Spleen (tissue), 11 donors: ENCODE data around the gene ASPG. TPM values are rescaled to one million over a fixed set of nuclear protein-coding genes. Genes with fewer than 3 reads are reported as not detected.

Experiments used
- DNase-seq: peaks from one replicate; pipeline ENCODE4 v3.0.0-alpha.2; 2020
- H3K27ac ChIP-seq, 8 donors: fragments of 200-600 bp; sonication (generic) in 7 of 8; 1 replicate in 4 of 8; 2 replicates in 4 of 8; pipeline versions ENCODE4 v1.5.0 to v1.8.0; 2016 to 2021; ENCODE audit warnings: inconsistent platforms in 4 of 8, mild to moderate bottlenecking in 4 of 8, moderate library complexity in 1 of 8
- H3K27me3 ChIP-seq, 7 donors: fragments of 200-600 bp; sonication (generic) in 6 of 7; replicated peaks in 1 of 7; 1 replicate in 4 of 7; 2 replicates in 3 of 7; pipeline versions ENCODE4 v1.5.0 to v1.8.0; 2016 to 2021; ENCODE audit warnings: inconsistent platforms in 3 of 7, mild to moderate bottlenecking in 1 of 7
- H3K36me3 ChIP-seq, 6 donors: fragments of 200-600 bp; sonication (generic) in 5 of 6; 1 replicate in 4 of 6; 2 replicates in 2 of 6; pipeline versions ENCODE4 v1.5.0 to v1.8.0; 2016 to 2021; ENCODE audit warnings: inconsistent platforms in 2 of 6
- H3K4me1 ChIP-seq, 6 donors: fragments of 200-600 bp; sonication (generic) in 5 of 6; 1 replicate in 3 of 6; 2 replicates in 3 of 6; pipeline versions ENCODE4 v1.5.0 to v1.8.0; 2016 to 2021; ENCODE audit warnings: inconsistent platforms in 3 of 6
- H3K4me3 ChIP-seq, 8 donors: fragments of 200-600 bp; sonication (generic) in 7 of 8; 1 replicate in 4 of 8; 2 replicates in 4 of 8; pipeline versions ENCODE4 v1.5.0 to v1.8.0; 2016 to 2021; ENCODE audit warnings: inconsistent platforms in 4 of 8, mild to moderate bottlenecking in 4 of 8, moderate library complexity in 2 of 8
- H3K9me3 ChIP-seq, 8 donors: fragments of 200-600 bp; sonication (generic) in 7 of 8; 1 replicate in 4 of 8; 2 replicates in 4 of 8; pipeline versions ENCODE4 v1.5.0 to v1.8.0; 2016 to 2021; ENCODE audit warnings: inconsistent platforms in 4 of 8
- POLR2A ChIP-seq, 3 donors: fragments of 450-650 bp; IDR thresholded peaks; one replicate each; pipeline ENCODE4 v1.5.1; 2017; ENCODE audit warnings: antibody characterized with exemption in 3 of 3, mild to moderate bottlenecking in 1 of 3
- POLR2AphosphoS5 ChIP-seq, 3 donors: sonication (generic); formaldehyde crosslinking; IDR thresholded peaks; one replicate each; pipeline ENCODE4 v1.5.1; 2017; ENCODE audit warnings: antibody characterized with exemption in 3 of 3
- WGBS, 5 donors: extraction: QIAGEN DNeasy Blood & Tissue Kit in 3 of 5; methylation state at CpG; one replicate each; pipeline versions ENCODE4 v1.1.5 to v1.1.7; 2013 to 2018; 5-methylcytosine and 5-hydroxymethylcytosine counted together
- intact Hi-C: fragments of 100-400 bp; cut with DNase I; formaldehyde crosslinking; loops from one replicate; pipeline ENCODE4 v1.15.0; 2023; ENCODE audit warnings: low total_unique reads
- polyA plus RNA-seq, 3 donors: library from polyadenylated mRNA; stranded (reverse); fragments of 200-250 nt; gene quantifications; one replicate each; pipeline ENCODE4 v1.2.1, GENCODE V29; 2013
- total RNA-seq, 7 donors: library from RNA; depleted of rRNA in 3 of 7; stranded (reverse); fragments of >200 nt in 3 of 7; fragmentation: NEBNext Ultra II Directional in 4 of 7; extraction: Animal tissue kit (Norgen Biotek cat#: 25700) in 4 of 7; gene quantifications; one replicate each; pipeline versions ENCODE4 v1.1.0 to v1.2.1, GENCODE V29; 2016 to 2021
- TF ChIP-seq, protein P1 (sequence below), 11 experiments: fragments of 200-600 bp in 7 of 11; fragments of 450-650 bp in 4 of 11; sonication (generic) in 4 of 11; IDR thresholded peaks in 8 of 11; conservative IDR thresholded peaks in 3 of 11; 1 replicate in 7 of 11; 2 replicates in 4 of 11; pipeline versions ENCODE4 v1.4.0 to v1.8.0; 2016 to 2021; ENCODE audit warnings: antibody characterized with exemption in 11 of 11, inconsistent platforms in 4 of 11, mild to moderate bottlenecking in 1 of 11
- donor health status: healthy with polysubstance abuse.
- donor health status: DM: no; HTN: no; CAD: no; lungs with moderate emphysema.
- donor health status: DM: no; HTN: no; CAD: no.
- donor health status: Bipolar disorder and iron deficiency.
- donor health status: healthy.
- donor health status: DM: no; HTN: no; CAD: no.
- donor health status: DM: yes; HTN: yes; CAD: no.

The ASPG gene
- total and polyA plus RNA-seq, 10 donors, result 0.05 to 0.67 (median 0.26) TPM; not detected in 3

DNA sequence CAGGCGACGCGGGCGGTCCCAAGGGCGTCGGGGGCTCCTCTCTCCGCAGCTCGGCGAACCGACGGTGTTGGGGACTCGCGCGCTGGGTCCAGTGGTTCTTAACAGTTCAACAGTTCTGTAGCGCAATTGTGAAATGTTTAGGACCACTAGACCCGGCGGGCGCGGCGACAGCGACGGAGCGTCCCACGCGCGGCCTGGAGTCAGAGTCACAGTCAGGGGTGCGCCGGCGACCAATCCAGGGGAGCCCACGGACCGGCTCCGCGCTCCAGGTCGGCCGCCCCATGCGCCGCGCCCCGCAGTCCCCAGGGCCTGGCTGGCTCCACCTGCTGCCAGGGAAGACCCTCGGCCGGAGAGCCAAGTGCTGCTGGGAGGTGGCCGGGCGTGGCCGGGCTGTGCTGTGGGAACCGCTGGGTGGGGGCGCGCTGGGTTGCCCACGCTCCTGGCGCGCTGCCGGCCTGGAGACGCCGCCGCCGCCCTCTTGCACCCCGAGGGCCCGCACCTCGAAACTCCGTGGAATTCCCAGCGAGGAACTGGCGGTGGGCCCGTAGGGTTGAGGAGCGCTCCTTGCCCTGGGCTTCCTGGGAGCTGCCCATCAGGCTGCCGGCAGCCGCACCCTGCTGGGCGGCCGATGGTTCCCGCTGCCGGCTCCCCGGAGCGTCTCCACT is 32.0 kb downstream of the ASPG start:
- H3K27me3 ChIP-seq, result peaks cover 0 to 90% (median 56%) of the 10 kb centered on the region in 7 donors
- peak; percentile 63 for DNase-seq
- H3K4me1 ChIP-seq, result peaks cover 5 to 24% (median 19%) of the 10 kb centered on the region in 6 donors
- no peak overlapping the region for H3K27ac ChIP-seq
- H3K36me3 ChIP-seq, result no peaks in the 10 kb centered on the region
- H3K4me3 ChIP-seq, result peak overlapping the region in 7 of 8 donors; percentile 33 to 69 (median 48)
- H3K9me3 ChIP-seq, result no peaks in the 10 kb centered on the region
- WGBS, 5 donors, result 9 to 21% (median 10%) methylated on average over 15 to 71 of the region's 71 CpGs
- intact Hi-C loops, result no loop called here
- TF ChIP-seq, protein P1, sequence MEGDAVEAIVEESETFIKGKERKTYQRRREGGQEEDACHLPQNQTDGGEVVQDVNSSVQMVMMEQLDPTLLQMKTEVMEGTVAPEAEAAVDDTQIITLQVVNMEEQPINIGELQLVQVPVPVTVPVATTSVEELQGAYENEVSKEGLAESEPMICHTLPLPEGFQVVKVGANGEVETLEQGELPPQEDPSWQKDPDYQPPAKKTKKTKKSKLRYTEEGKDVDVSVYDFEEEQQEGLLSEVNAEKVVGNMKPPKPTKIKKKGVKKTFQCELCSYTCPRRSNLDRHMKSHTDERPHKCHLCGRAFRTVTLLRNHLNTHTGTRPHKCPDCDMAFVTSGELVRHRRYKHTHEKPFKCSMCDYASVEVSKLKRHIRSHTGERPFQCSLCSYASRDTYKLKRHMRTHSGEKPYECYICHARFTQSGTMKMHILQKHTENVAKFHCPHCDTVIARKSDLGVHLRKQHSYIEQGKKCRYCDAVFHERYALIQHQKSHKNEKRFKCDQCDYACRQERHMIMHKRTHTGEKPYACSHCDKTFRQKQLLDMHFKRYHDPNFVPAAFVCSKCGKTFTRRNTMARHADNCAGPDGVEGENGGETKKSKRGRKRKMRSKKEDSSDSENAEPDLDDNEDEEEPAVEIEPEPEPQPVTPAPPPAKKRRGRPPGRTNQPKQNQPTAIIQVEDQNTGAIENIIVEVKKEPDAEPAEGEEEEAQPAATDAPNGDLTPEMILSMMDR (IDR thresholded peaks at IDR 0.05 in 8 of 11, conservative IDR thresholded peaks at IDR 0.05 in 3 of 11), result no peak
- TF ChIP-seq POLR2AphosphoS5 (IDR thresholded peaks at IDR 0.05), result no peak
- no peak for TF ChIP-seq POLR2A (IDR thresholded peaks at IDR 0.05)

- Histone ChIP-seq H3K27me3 (peaks cover 0 to 89% (median 56%) of the 10 kb centered on the region in 7 donors), H3K9me3 (peaks cover 0 to 6% (median 2%) of the 10 kb centered on the region in 8 donors), H3K27ac (no peak overlapping the region), H3K4me1 (peaks cover 5 to 24% (median 19%) of the 10 kb centered on the region in 6 donors), H3K36me3 (no peaks in the 10 kb centered on the region), H3K4me3 (no peak overlapping the region)
- DNase-seq, result peak; percentile 62
- intact Hi-C loops, result no loop called here
- TF ChIP-seq POLR2AphosphoS5 (IDR thresholded peaks at IDR 0.05), result no peak
- no peak for TF ChIP-seq POLR2A (IDR thresholded peaks at IDR 0.05)
- TF ChIP-seq, protein P1 (IDR thresholded peaks at IDR 0.05 in 8 of 11, conservative IDR thresholded peaks at IDR 0.05 in 3 of 11), result no peak
- 60 to 71% (median 63%) methylated on average over 17 to 30 of the region's 30 CpGs for WGBS, 5 donors
Observed at GRCh38 chr14:104118006-104118844, 32.7 kb downstream of the ASPG start.

GRCh38 chr14:104119119-104119487 is 33.6 kb downstream of the ASPG start:
- Histone ChIP-seq H3K9me3 (peaks cover 3 to 15% (median 10%) of the 10 kb centered on the region in 8 donors), H3K4me3 (no peak overlapping the region), H3K4me1 (peaks cover 5 to 24% (median 19%) of the 10 kb centered on the region in 6 donors), H3K27me3 (peaks cover 0 to 87% (median 51%) of the 10 kb centered on the region in 7 donors), H3K36me3 (no peaks in the 10 kb centered on the region), H3K27ac (no peak overlapping the region)
- 55 to 74% (median 66%) methylated on average over 3 of the region's 3 CpGs for WGBS, 5 donors
- TF ChIP-seq, protein P1 (IDR thresholded peaks at IDR 0.05 in 8 of 11, conservative IDR thresholded peaks at IDR 0.05 in 3 of 11), result no peak
- TF ChIP-seq POLR2AphosphoS5 (IDR thresholded peaks at IDR 0.05) (no peak), POLR2A (IDR thresholded peaks at IDR 0.05) (no peak)
- intact Hi-C loops, result no loop called here
- peak; percentile 50 for DNase-seq
